ENCODE data around the gene AGO3. TPM values are rescaled to one million over a fixed set of nuclear protein-coding genes. Genes with fewer than 3 reads are reported as not detected.
"Not testable (repeated sequence)": the region's sequence is repeated elsewhere in the genome, so short reads cannot be mapped to it uniquely, and the experiment has no call there.

AGO3 gene
- total RNA-seq, 1 experiment from 2014 or later: 19.3 TPM

- DNase-seq (ENCODE audit: low read depth): peak; percentile 92
These were observed 77.8 kb downstream of the AGO3 start for GRCh38 chr1:36008546-36009197.

- no peak for DNase-seq (ENCODE audit: low read depth)
These were observed 83.9 kb downstream of the AGO3 start for GRCh38 chr1:36014722-36015220.

- no peak for DNase-seq (ENCODE audit: low read depth)
These were observed 85.8 kb downstream of the AGO3 start for GRCh38 chr1:36016686-36017085.

- DNase-seq (ENCODE audit: low read depth): no peak
These were observed 92.3 kb downstream of the AGO3 start for GRCh38 chr1:36023098-36023769.

- not testable (repeated sequence) for DNase-seq (ENCODE audit: low read depth)
These were observed 93.1 kb downstream of the AGO3 start for GRCh38 chr1:36024024-36024423.

- peak; percentile 14 for DNase-seq (ENCODE audit: low read depth)
These were observed 93.9 kb downstream of the AGO3 start for GRCh38 chr1:36024847-36025246.

GRCh38 chr1:36027766-36028165 is 96.9 kb downstream of the AGO3 start:
- DNase-seq (ENCODE audit: low read depth): no peak

GRCh38 chr1:36031441-36031840 is 100.5 kb downstream of the AGO3 start:
- no peak for DNase-seq (ENCODE audit: low read depth)

GRCh38 chr1:36034692-36035091 is 103.8 kb downstream of the AGO3 start:
- peak; percentile 89 for DNase-seq (ENCODE audit: low read depth)

GRCh38 chr1:36035154-36035553 is 104.2 kb downstream of the AGO3 start:
- DNase-seq (ENCODE audit: low read depth): no peak

GRCh38 chr1:36040238-36040637 is 109.3 kb downstream of the AGO3 start:
- DNase-seq (ENCODE audit: low read depth): no peak

- DNase-seq (ENCODE audit: low read depth): no peak
These were observed 120.9 kb downstream of the AGO3 start for GRCh38 chr1:36051821-36052220.

- DNase-seq (ENCODE audit: low read depth): no peak
These were observed 123.1 kb downstream of the AGO3 start for GRCh38 chr1:36053978-36054377.

GRCh38 chr1:36055706-36056105 is 124.8 kb downstream of the AGO3 start:
- no peak for DNase-seq (ENCODE audit: low read depth)

- no peak for DNase-seq (ENCODE audit: low read depth)
These were observed 131.4 kb downstream of the AGO3 start for GRCh38 chr1:36062315-36062714.

- DNase-seq (ENCODE audit: low read depth): no peak
These were observed 137.0 kb downstream of the AGO3 start for GRCh38 chr1:36067871-36068270.

- peak; percentile 36 for DNase-seq (ENCODE audit: low read depth)
These were observed 138.0 kb downstream of the AGO3 start for GRCh38 chr1:36068866-36069265.

GRCh38 chr1:36070349-36070748 is 139.4 kb downstream of the AGO3 start:
- DNase-seq (ENCODE audit: low read depth): no peak

GRCh38 chr1:36076979-36077573 is 146.2 kb downstream of the AGO3 start:
- no peak for DNase-seq (ENCODE audit: low read depth)

- DNase-seq (ENCODE audit: low read depth): no peak
These were observed 149.3 kb downstream of the AGO3 start for GRCh38 chr1:36080236-36080635.

GRCh38 chr1:36080801-36081200 is 149.9 kb downstream of the AGO3 start:
- no peak for DNase-seq (ENCODE audit: low read depth)

- no peak for DNase-seq (ENCODE audit: low read depth)
These were observed 151.1 kb downstream of the AGO3 start for GRCh38 chr1:36081926-36082485.

GRCh38 chr1:36083219-36083618 is 152.3 kb downstream of the AGO3 start:
- DNase-seq (ENCODE audit: low read depth): no peak
